HepG2 (cell line): Measurements from ENCODE around the gene CNOT2. TPM values are rescaled to one million over a fixed set of nuclear protein-coding genes. Genes with fewer than 3 reads are reported as not detected.
A peak's percentile ranks its signal among the peaks of the same experiment; 100 is the strongest.
"Not testable (repeated sequence)": the region's sequence is repeated elsewhere in the genome, so short reads cannot be mapped to it uniquely, and the experiment has no call there.

Experiments used
- ATAC-seq: fragments of 200-7000 bp; cut with Tn5 transposase; 3 replicates; pipeline ENCODE4 v1.9.1; 2020; ENCODE audit warnings: mild to moderate bottlenecking, moderate library complexity
- BruUV-seq: library from RNA; stranded (reverse); fragments of 400-500 nt; replicated peaks from 2 replicates; lab custom pipeline; 2021; lab: Mats Ljungman, UMichigan
- CTCF ChIA-PET: fragments of 300-600 bp; formaldehyde crosslinking; extraction: SDS; loops from one replicate; lab custom pipeline; 2021; ENCODE audit warnings: low total read pairs, inconsistent platforms, low intra/inter-chr PET ratio; lab: Yijun Ruan, JAX
- POLR2A ChIA-PET: fragments of 350-600 bp; sonication (Branson Sonifier 250); formaldehyde crosslinking; loops from one replicate; lab custom pipeline; 2020; ENCODE audit warnings: antibody characterized with exemption, inconsistent platforms; lab: Yijun Ruan, JAX
- DNase-seq: peaks from one replicate; pipeline ENCODE4 v3.0.0-alpha.2; 2015; ENCODE audit warnings: low spot score
- FAIRE-seq: peaks from 3 replicates; lab custom pipeline; 2011; peaks lifted over from hg19 to GRCh38; lab: Jason Lieb, UNC
- H2AFZ ChIP-seq: one replicate; pipeline ENCODE4 v1.6.1; 2011; ENCODE audit warnings: low read length, inconsistent platforms
- H3K27ac ChIP-seq: fragments of 300-600 bp; 3 replicates; pipeline ENCODE4 v1.8.0; 2011; ENCODE audit warnings: mixed run types, mild to moderate bottlenecking, mixed read lengths, low read length, inconsistent platforms; ENCODE audit not compliant: insufficient read depth; ENCODE audit errors: extremely low read length
- H3K27me3 ChIP-seq, 2 experiments: fragments of 200-600 bp in 1 of 2; 2 replicates in 1 of 2; 3 replicates in 1 of 2; pipeline versions ENCODE4 v1.6.0 to v1.8.0; 2011; ENCODE audit warnings: low read length in 2 of 2, mild to moderate bottlenecking in 2 of 2, moderate library complexity in 2 of 2, inconsistent platforms in 1 of 2; ENCODE audit not compliant: insufficient read depth in 2 of 2, control insufficient read depth in 1 of 2
- H3K36me3 ChIP-seq, 2 experiments: fragments of 200-600 bp in 1 of 2; replicated peaks in 1 of 2; 2 replicates in 1 of 2; 3 replicates in 1 of 2; pipeline versions ENCODE4 v1.5.1 to v1.8.0; 2011; ENCODE audit warnings: low read length in 2 of 2, inconsistent platforms in 1 of 2; ENCODE audit not compliant: insufficient read depth in 2 of 2, control insufficient read depth in 1 of 2
- H3K4me1 ChIP-seq: 2 replicates; pipeline ENCODE4 v1.5.1; 2012; ENCODE audit warnings: low read length, inconsistent platforms; ENCODE audit not compliant: insufficient read depth
- H3K4me2 ChIP-seq: 2 replicates; pipeline ENCODE4 v1.6.0; 2011; ENCODE audit warnings: low read depth, low read length, inconsistent platforms
- H3K4me3 ChIP-seq, 3 experiments: fragments of 200-600 bp in 1 of 3; sonication (generic), shearing (Covaris generic) in 1 of 3; replicated peaks in 1 of 3; 2 replicates each; pipeline ENCODE4 v1.5.1; 2011 to 2016; ENCODE audit warnings: low read length in 3 of 3, inconsistent platforms in 2 of 3, low read depth in 2 of 3, mild to moderate bottlenecking in 2 of 3, control low read depth in 1 of 3, mixed read lengths in 1 of 3; ENCODE audit not compliant: insufficient read depth in 1 of 3
- H3K79me2 ChIP-seq: one replicate; pipeline ENCODE4 v1.6.1; 2011; ENCODE audit warnings: low read length, inconsistent platforms; ENCODE audit not compliant: insufficient read depth
- H3K9ac ChIP-seq: 2 replicates; pipeline ENCODE4 v1.6.0; 2011; ENCODE audit warnings: mild to moderate bottlenecking, low read depth, low read length, inconsistent platforms; ENCODE audit not compliant: insufficient read depth
- H3K9me3 ChIP-seq: 2 replicates; pipeline ENCODE4 v1.5.1; 2012; ENCODE audit warnings: mild to moderate bottlenecking, low read length
- H4K20me1 ChIP-seq: 2 replicates; pipeline ENCODE4 v1.6.0; 2011; ENCODE audit warnings: inconsistent platforms, mild to moderate bottlenecking, low read length, moderate library complexity; ENCODE audit not compliant: insufficient read depth
- FUBP1 ChIP-seq: sonication (generic); formaldehyde crosslinking; IDR thresholded peaks from 2 replicates; pipeline ENCODE4 v1.5.1; 2020; ENCODE audit warnings: missing genetic modification reagents, mild to moderate bottlenecking, borderline replicate concordance
- MATR3 ChIP-seq: sonication (generic); formaldehyde crosslinking; IDR thresholded peaks from 2 replicates; pipeline ENCODE4 v1.4.0; 2020; ENCODE audit warnings: missing genetic modification reagents
- MIXL1 ChIP-seq: IDR thresholded peaks from 2 replicates; pipeline ENCODE4 v1.6.1; 2016
- NR1H2 ChIP-seq: sonication (generic); formaldehyde crosslinking; IDR thresholded peaks from 2 replicates; pipeline ENCODE4 v1.8.1; 2022; ENCODE audit warnings: low read depth, missing genetic modification reagents, borderline replicate concordance
- TBX3 ChIP-seq: fragments of 450-650 bp; IDR thresholded peaks from 2 replicates; pipeline ENCODE4 v1.6.1; 2017; ENCODE audit warnings: antibody characterized with exemption, mild to moderate bottlenecking, inconsistent platforms, borderline replicate concordance
- ZNF337 ChIP-seq: sonication (generic); formaldehyde crosslinking; IDR thresholded peaks from 2 replicates; pipeline ENCODE4 v1.5.1; 2020; ENCODE audit warnings: missing genetic modification reagents, low read depth, mild to moderate bottlenecking, borderline replicate concordance
- WGBS: methylation state at CpG from one replicate; pipeline ENCODE4 v1.1.6; 2017; ENCODE audit warnings: low lambda C conversion rate; 5-methylcytosine and 5-hydroxymethylcytosine counted together
- in situ Hi-C: cut with HindIII; loops from 2 replicates; pipeline ENCODE4 v1.10.0; 2017; ENCODE audit warnings: low pct_unique_long_range_greater_than_20kb; ENCODE audit not compliant: extremely low pct_ligation_motif_present
- intact Hi-C: fragments of 100-400 bp; cut with micrococcal nuclease; formaldehyde crosslinking; loops from one replicate; pipeline ENCODE4 v1.10.0; 2022; ENCODE audit not compliant: unreplicated experiment
- polyA plus RNA-seq, 8 experiments: library from polyadenylated mRNA; depleted of rRNA in 3 of 8; stranded (reverse) in 7 of 8; unstranded in 1 of 8; fragments of >200 nt; fragmentation: Illumina TruSeq in 4 of 8; extraction: Trizol in 4 of 8; gene quantifications; 2 replicates each; pipeline versions ENCODE4 v1.2.1 to v1.2.3, GENCODE V29; 2011 to 2016; ENCODE audit warnings: low read depth in 4 of 8, missing spikeins in 1 of 8, mixed read lengths in 1 of 8; ENCODE audit not compliant: insufficient read depth in 1 of 8
- total RNA-seq, 5 experiments: library from RNA; depleted of rRNA; stranded (reverse); fragments of >200 nt; fragmentation: Illumina TruSeq; extraction: Trizol; gene quantifications; 2 replicates each; pipeline ENCODE4 v1.2.3, GENCODE V29; 2016; ENCODE audit warnings: low read depth in 1 of 5

The CNOT2 gene
- total and polyA plus RNA-seq, 2 of the 13 experiments (the other 11 are each of a cell fraction or from before 2014, with no cell fraction given) = 54.5 to 76.6 TPM

GRCh38 chr12:70392631-70393030, 149.4 kb downstream of the CNOT2 start:
- in situ Hi-C loops, CTCF ChIA-PET, H3K27me3 ChIP-seq, intact Hi-C loops, H3K36me3 ChIP-seq, H3K4me1 ChIP-seq, POLR2A ChIA-PET, ATAC-seq, H3K4me3 ChIP-seq, DNase-seq, H4K20me1 ChIP-seq, H2AFZ ChIP-seq, H3K4me2 ChIP-seq, H3K27ac ChIP-seq, H3K79me2 ChIP-seq, H3K9me3 ChIP-seq, BruUV-seq, H3K9ac ChIP-seq, FAIRE-seq: not testable (repeated sequence)
- WGBS = 22% methylated on average over 1 of the region's 1 CpG

GRCh38 chr12:70393787-70394499, 150.7 kb downstream of the CNOT2 start:
- no peak for FAIRE-seq
- TF ChIP-seq TBX3 (no peak), MIXL1 (CRISPR knock-in tag) (no peak), NR1H2 (no peak), MATR3 (CRISPR knock-in tag) (no peak), FUBP1 (no peak), ZNF337 (CRISPR knock-in tag) (no peak)
- peak; percentile 50; the same call in 2 of the 3 replicates for ATAC-seq
- Histone ChIP-seq H3K4me2 (no peak overlapping the region), H3K4me1 (no peaks in the 10 kb centered on the region; the same call in 1 of the 2 replicates), H4K20me1 (no peaks in the 10 kb centered on the region), H3K36me3 (no peaks in the 10 kb centered on the region), H2AFZ (no peak overlapping the region), H3K27me3 (no peaks in the 10 kb centered on the region), H3K79me2 (no peaks in the 10 kb centered on the region), H3K9me3 (no peaks in the 10 kb centered on the region), H3K4me3 (no peak overlapping the region), H3K27ac (no peak overlapping the region), H3K9ac (no peak overlapping the region)
- 25% methylated on average over 2 of the region's 2 CpGs for WGBS
- no TSS peak for BruUV-seq
- intact Hi-C loops (no loop called here), in situ Hi-C loops (no loop called here)
- ChIA-PET CTCF (no interaction called here), POLR2A (no interaction called here)
- DNase-seq = no peak
